GM12878 (cell line): ENCODE measurements around the gene ZNF428. TPM values are rescaled to one million over a fixed set of nuclear protein-coding genes. Genes with fewer than 3 reads are reported as not detected.

ENCODE experiments used
- CHD2 ChIP-seq: IDR thresholded peaks from 2 replicates; pipeline ENCODE4 v1.6.1; 2011; ENCODE audit warnings: low read depth, low read length, improper control_type of control experiment, borderline replicate concordance
- E4F1 ChIP-seq: fragments of 450-650 bp; IDR thresholded peaks from 2 replicates; pipeline ENCODE4 v1.6.1; 2018; ENCODE audit warnings: borderline replicate concordance, mild to moderate bottlenecking; ENCODE audit not compliant: partially characterized antibody
- HSF1 ChIP-seq: fragments of 150-350 bp; IDR thresholded peaks from 2 replicates; pipeline ENCODE4 v1.6.1; 2014; ENCODE audit warnings: mild to moderate bottlenecking, low read depth, low read length
- IRF5 ChIP-seq: fragments of 450-650 bp; IDR thresholded peaks from 2 replicates; pipeline ENCODE4 v1.6.1; 2017; ENCODE audit warnings: borderline replicate concordance
- MTA3 ChIP-seq: IDR thresholded peaks from 2 replicates; pipeline ENCODE4 v1.6.1; 2012; ENCODE audit warnings: low read length, inconsistent platforms, borderline replicate concordance
- NFXL1 ChIP-seq: fragments of 450-650 bp; IDR thresholded peaks from 2 replicates; pipeline ENCODE4 v1.6.1; 2017; ENCODE audit warnings: antibody characterized with exemption, mild to moderate bottlenecking, borderline replicate concordance
- NKRF ChIP-seq: fragments of 450-650 bp; conservative IDR thresholded peaks from 2 replicates; pipeline ENCODE4 v1.6.1; 2017; ENCODE audit warnings: mild to moderate bottlenecking, moderate library complexity
- RB1 ChIP-seq: fragments of 450-650 bp; formaldehyde crosslinking; IDR thresholded peaks from 2 replicates; pipeline ENCODE4 v1.6.1; 2017; ENCODE audit warnings: mild to moderate bottlenecking, borderline replicate concordance
- RUNX3 ChIP-seq: IDR thresholded peaks from 2 replicates; pipeline ENCODE4 v1.6.1; 2012; ENCODE audit warnings: low read length, inconsistent platforms
- SMAD1 ChIP-seq: fragments of 450-650 bp; IDR thresholded peaks from 2 replicates; pipeline ENCODE4 v1.6.1; 2018; ENCODE audit warnings: mild to moderate bottlenecking, low read depth; ENCODE audit not compliant: partially characterized antibody
- SUZ12 ChIP-seq: fragments of 200-600 bp; sonication (generic); IDR thresholded peaks from one replicate; pipeline ENCODE4 v1.6.1; 2018; ENCODE audit warnings: antibody characterized with exemption, mild to moderate bottlenecking; ENCODE audit not compliant: unreplicated experiment
- USF2 ChIP-seq: IDR thresholded peaks from 2 replicates; pipeline ENCODE4 v1.6.1; 2011; ENCODE audit warnings: low read depth, low read length, improper control_type of control experiment, borderline replicate concordance
- ZBED1 ChIP-seq: IDR thresholded peaks from 2 replicates; pipeline ENCODE4 v1.6.1; 2016; ENCODE audit warnings: borderline replicate concordance
- ZBTB11 ChIP-seq: fragments of 450-650 bp; formaldehyde crosslinking; IDR thresholded peaks from 2 replicates; pipeline ENCODE4 v1.5.0; 2022; ENCODE audit warnings: mild to moderate bottlenecking, missing genetic modification characterization
- ZNF24 ChIP-seq: fragments of 450-650 bp; IDR thresholded peaks from 2 replicates; pipeline ENCODE4 v1.6.1; 2017; ENCODE audit warnings: antibody characterized with exemption, mild to moderate bottlenecking
- ZNF622 ChIP-seq: fragments of 450-650 bp; IDR thresholded peaks from 2 replicates; pipeline ENCODE4 v1.6.1; 2017; ENCODE audit warnings: mild to moderate bottlenecking, inconsistent platforms
- ZZZ3 ChIP-seq: IDR thresholded peaks from 2 replicates; pipeline ENCODE4 v1.6.1; 2011; ENCODE audit warnings: low read depth; ENCODE audit not compliant: control insufficient read depth, insufficient read length
- polyA plus RNA-seq, 11 experiments: library from polyadenylated mRNA; depleted of rRNA in 4 of 11; unstranded in 6 of 11; stranded (reverse) in 5 of 11; fragments of >200 nt; fragmentation: Nextera tagmentation in 4 of 11; fragmentation: Illumina TruSeq in 1 of 11; extraction: Ambion mirVana in 4 of 11; extraction: Trizol in 1 of 11; gene quantifications; 1 replicate in 1 of 11; 2 replicates in 10 of 11; pipeline versions ENCODE4 v1.2.1 to v1.2.3, GENCODE V29; 2011 to 2016; ENCODE audit warnings: inconsistent platforms in 2 of 11, missing spikeins in 2 of 11, low read depth in 1 of 11
- total RNA-seq, 4 experiments: library from RNA; depleted of rRNA in 3 of 4; stranded (reverse); fragments of >200 nt in 3 of 4; fragmentation: Illumina TruSeq in 1 of 4; extraction: Trizol in 1 of 4; gene quantifications; 2 replicates each; pipeline versions ENCODE4 v1.2.1 to v1.2.3, GENCODE V29; 2013 to 2021

Gene ZNF428
- total and polyA plus RNA-seq, 10 of the 15 experiments (the other 5 are each of a cell fraction or from before 2014, with no cell fraction given), result 0.27 to 57.8 (median 20.4) TPM

- TF ChIP-seq HSF1 (peak; percentile 70), ZZZ3 (no peak), IRF5 (peak; percentile 98), SUZ12 (no peak), E4F1 (no peak), RB1 (peak; percentile 97; the same call in 1 of the 2 replicates), SMAD1 (no peak), ZBED1 (no peak), NKRF (peak; percentile 74), RUNX3 (peak; percentile 38; the same call in 1 of the 2 replicates), ZNF622 (no peak), MTA3 (no peak), CHD2 (0 out of 2 replicates have a peak, but pooled peaks have one; percentile 33), ZBTB11 (no peak), USF2 (no peak), ZNF24 (no peak), NFXL1 (no peak)
Observed at GRCh38 chr19:43595999-43596841, 23.2 kb downstream of the ZNF428 start, which contains the start of the genes IRGQ and ZNF576 (continued).
